A549 (cell line): Measurements from ENCODE around the gene NEGR1.

Experiments used
- CTCF ChIP-seq: fragments of >200 bp; sonication (Bioruptor Twin); formaldehyde crosslinking; IDR thresholded peaks from 3 replicates; pipeline ENCODE4 v1.5.1; 2016
- MYC ChIP-seq: IDR thresholded peaks from 2 replicates; pipeline ENCODE4 v1.6.1; 2012; ENCODE audit warnings: mild to moderate bottlenecking, inconsistent platforms, low read length, improper control_type of control experiment, borderline replicate concordance

GRCh38 chr1:71881611-71882010 lies 400.7 kb downstream of the NEGR1 start:
- TF ChIP-seq CTCF (no peak), MYC (no peak)
